H1 (cell line): Measurements from ENCODE around the gene HOGA1. TPM values are rescaled to one million over a fixed set of nuclear protein-coding genes. Genes with fewer than 3 reads are reported as not detected.

Experiments used
- E2F6 ChIP-seq: IDR thresholded peaks from 2 replicates; pipeline ENCODE4 v1.6.1; 2012; ENCODE audit warnings: inconsistent platforms
- FOSL1 ChIP-seq: IDR thresholded peaks from 2 replicates; pipeline ENCODE4 v1.6.1; 2011; ENCODE audit warnings: mild to moderate bottlenecking, low read depth, low read length, moderate library complexity; ENCODE audit not compliant: insufficient read depth
- HDAC2 ChIP-seq, 2 experiments: fragments of 300-600 bp in 1 of 2; sonication (generic) in 1 of 2; IDR thresholded peaks; 2 replicates each; pipeline ENCODE4 v1.6.1; 2011 to 2012; ENCODE audit warnings: low read depth in 2 of 2, low read length in 2 of 2, mild to moderate bottlenecking in 2 of 2, moderate library complexity in 2 of 2, borderline replicate concordance in 1 of 2, inconsistent platforms in 1 of 2
- KDM4A ChIP-seq: IDR thresholded peaks from one replicate; pipeline ENCODE4 v1.7.1; 2012; ENCODE audit warnings: low read depth, mild to moderate bottlenecking, moderate library complexity, low read length, inconsistent platforms; ENCODE audit not compliant: severe bottlenecking
- RAD21 ChIP-seq, 2 experiments: IDR thresholded peaks in 1 of 2; conservative IDR thresholded peaks in 1 of 2; 2 replicates each; pipeline ENCODE4 v1.6.1; 2011; ENCODE audit warnings: low read depth in 2 of 2, low read length in 2 of 2, improper control_type of control experiment in 1 of 2, inconsistent platforms in 1 of 2, mild to moderate bottlenecking in 1 of 2, moderate library complexity in 1 of 2
- TAF1 ChIP-seq: IDR thresholded peaks from 2 replicates; pipeline ENCODE4 v1.6.1; 2011; ENCODE audit warnings: mild to moderate bottlenecking, low read depth, low read length
- YY1 ChIP-seq: IDR thresholded peaks from 2 replicates; pipeline ENCODE4 v1.6.1; 2011; ENCODE audit warnings: low read depth, mild to moderate bottlenecking, low read length
- polyA plus RNA-seq, 7 experiments: library from polyadenylated mRNA; depleted of rRNA in 3 of 7; stranded (reverse) in 5 of 7; unstranded in 2 of 7; fragments of >200 nt in 5 of 7; fragments of 200-250 nt in 2 of 7; gene quantifications; 1 replicate in 5 of 7; 2 replicates in 1 of 7; 4 replicates in 1 of 7; pipeline versions ENCODE4 v1.2.1 to v1.2.3, GENCODE V29; 2011 to 2013; ENCODE audit warnings: missing spikeins in 2 of 7, mixed read lengths in 2 of 7
- total RNA-seq: library from RNA; stranded (reverse); fragmentation: NEBNext Ultra II Directional; extraction: Animal tissue kit (Norgen Biotek cat#: 25700); gene quantifications from 2 replicates; pipeline ENCODE4 v1.2.1, GENCODE V29; 2021

The HOGA1 gene
- total and polyA plus RNA-seq, 2 of the 8 experiments (the other 6 are each of a cell fraction or from before 2014, with no cell fraction given), result 0.28 to 1.00 TPM

GRCh38 chr10:97644936-97645335 is 60.7 kb downstream of the HOGA1 start (continued):
- TF ChIP-seq E2F6, result no peak
- no peak for TF ChIP-seq YY1
- no peak for TF ChIP-seq RAD21 (IDR thresholded peaks at IDR 0.05 in 1 of 2, conservative IDR thresholded peaks at IDR 0.05 in 1 of 2; ENCODE audit: low read depth in 2 of 2, low read length in 2 of 2)
- TF ChIP-seq HDAC2 (IDR thresholded peaks at IDR 0.05; ENCODE audit: borderline replicate concordance in 1 of 2, low read depth in 2 of 2, low read length in 2 of 2), result no peak
- no peak for TF ChIP-seq KDM4A
- TF ChIP-seq FOSL1, result no peak
- no peak for TF ChIP-seq TAF1
